HepG2 (cell line): ENCODE data around the gene EPN2. TPM values are rescaled to one million over a fixed set of nuclear protein-coding genes. Genes with fewer than 3 reads are reported as not detected.
A peak's percentile ranks its signal among the peaks of the same experiment; 100 is the strongest.

ENCODE experiments used
- DMTF1 ChIP-seq: sonication (generic); formaldehyde crosslinking; IDR thresholded peaks from 2 replicates; pipeline ENCODE4 v1.4.0; 2020; ENCODE audit warnings: mild to moderate bottlenecking, missing genetic modification reagents
- GATA4 ChIP-seq: sonication (generic); IDR thresholded peaks from 2 replicates; pipeline ENCODE4 v1.6.1; 2016; ENCODE audit warnings: antibody characterized with exemption, low read depth, borderline replicate concordance
- HHEX ChIP-seq: IDR thresholded peaks from 2 replicates; pipeline ENCODE4 v1.6.1; 2016; ENCODE audit warnings: control low read depth
- IKZF4 ChIP-seq: sonication (generic); formaldehyde crosslinking; IDR thresholded peaks from 2 replicates; pipeline ENCODE4 v1.5.1; 2020; ENCODE audit warnings: borderline replicate concordance, mild to moderate bottlenecking, low read depth, missing genetic modification reagents; ENCODE audit errors: not compliant biosample characterization
- KDM3A ChIP-seq: IDR thresholded peaks from 2 replicates; pipeline ENCODE4 v1.6.1; 2018; ENCODE audit warnings: low read depth, missing compliant biosample characterization
- MIER2 ChIP-seq: IDR thresholded peaks from 2 replicates; pipeline ENCODE4 v1.6.1; 2016; ENCODE audit warnings: missing biosample characterization, missing genetic modification reagents
- NCOA2 ChIP-seq: sonication (generic); formaldehyde crosslinking; IDR thresholded peaks from 2 replicates; pipeline ENCODE4 v1.8.0; 2022; ENCODE audit warnings: inconsistent platforms
- RBAK ChIP-seq: sonication (generic); formaldehyde crosslinking; IDR thresholded peaks from 2 replicates; pipeline ENCODE4 v1.5.1; 2020; ENCODE audit warnings: mild to moderate bottlenecking, missing genetic modification reagents
- ZKSCAN8 ChIP-seq: IDR thresholded peaks from 2 replicates; pipeline ENCODE4 v1.6.1; 2016; ENCODE audit warnings: borderline replicate concordance, missing genetic modification reagents, missing compliant biosample characterization
- ZNF281 ChIP-seq: sonication (generic); formaldehyde crosslinking; IDR thresholded peaks from 2 replicates; pipeline ENCODE4 v1.4.0; 2020; ENCODE audit warnings: missing genetic modification reagents, borderline replicate concordance
- ZNF343 ChIP-seq: sonication (generic); formaldehyde crosslinking; IDR thresholded peaks from 2 replicates; pipeline ENCODE4 v1.4.0; 2020; ENCODE audit warnings: mild to moderate bottlenecking, missing genetic modification reagents
- ZNF747 ChIP-seq: sonication (generic); formaldehyde crosslinking; IDR thresholded peaks from 2 replicates; pipeline ENCODE4 v1.8.1; 2023; ENCODE audit warnings: missing genetic modification reagents, mild to moderate bottlenecking, borderline replicate concordance
- ZXDC ChIP-seq: sonication (generic); formaldehyde crosslinking; IDR thresholded peaks from 2 replicates; pipeline ENCODE4 v1.5.0; 2020; ENCODE audit warnings: mild to moderate bottlenecking, missing genetic modification reagents
- polyA plus RNA-seq, 8 experiments: library from polyadenylated mRNA; depleted of rRNA in 3 of 8; stranded (reverse) in 7 of 8; unstranded in 1 of 8; fragments of >200 nt; fragmentation: Illumina TruSeq in 4 of 8; extraction: Trizol in 4 of 8; gene quantifications; 2 replicates each; pipeline versions ENCODE4 v1.2.1 to v1.2.3, GENCODE V29; 2011 to 2016; ENCODE audit warnings: low read depth in 4 of 8, missing spikeins in 1 of 8, mixed read lengths in 1 of 8; ENCODE audit not compliant: insufficient read depth in 1 of 8
- total RNA-seq, 5 experiments: library from RNA; depleted of rRNA; stranded (reverse); fragments of >200 nt; fragmentation: Illumina TruSeq; extraction: Trizol; gene quantifications; 2 replicates each; pipeline ENCODE4 v1.2.3, GENCODE V29; 2016; ENCODE audit warnings: low read depth in 1 of 5
- TF ChIP-seq, protein P1 (sequence below): sonication (generic); formaldehyde crosslinking; IDR thresholded peaks from 2 replicates; pipeline ENCODE4 v1.5.1; 2020; ENCODE audit warnings: mild to moderate bottlenecking, missing genetic modification reagents, borderline replicate concordance

The EPN2 gene
- total and polyA plus RNA-seq, 2 of the 13 experiments (the other 11 are each of a cell fraction or from before 2014, with no cell fraction given) = 7.8 to 19.2 TPM

DNA sequence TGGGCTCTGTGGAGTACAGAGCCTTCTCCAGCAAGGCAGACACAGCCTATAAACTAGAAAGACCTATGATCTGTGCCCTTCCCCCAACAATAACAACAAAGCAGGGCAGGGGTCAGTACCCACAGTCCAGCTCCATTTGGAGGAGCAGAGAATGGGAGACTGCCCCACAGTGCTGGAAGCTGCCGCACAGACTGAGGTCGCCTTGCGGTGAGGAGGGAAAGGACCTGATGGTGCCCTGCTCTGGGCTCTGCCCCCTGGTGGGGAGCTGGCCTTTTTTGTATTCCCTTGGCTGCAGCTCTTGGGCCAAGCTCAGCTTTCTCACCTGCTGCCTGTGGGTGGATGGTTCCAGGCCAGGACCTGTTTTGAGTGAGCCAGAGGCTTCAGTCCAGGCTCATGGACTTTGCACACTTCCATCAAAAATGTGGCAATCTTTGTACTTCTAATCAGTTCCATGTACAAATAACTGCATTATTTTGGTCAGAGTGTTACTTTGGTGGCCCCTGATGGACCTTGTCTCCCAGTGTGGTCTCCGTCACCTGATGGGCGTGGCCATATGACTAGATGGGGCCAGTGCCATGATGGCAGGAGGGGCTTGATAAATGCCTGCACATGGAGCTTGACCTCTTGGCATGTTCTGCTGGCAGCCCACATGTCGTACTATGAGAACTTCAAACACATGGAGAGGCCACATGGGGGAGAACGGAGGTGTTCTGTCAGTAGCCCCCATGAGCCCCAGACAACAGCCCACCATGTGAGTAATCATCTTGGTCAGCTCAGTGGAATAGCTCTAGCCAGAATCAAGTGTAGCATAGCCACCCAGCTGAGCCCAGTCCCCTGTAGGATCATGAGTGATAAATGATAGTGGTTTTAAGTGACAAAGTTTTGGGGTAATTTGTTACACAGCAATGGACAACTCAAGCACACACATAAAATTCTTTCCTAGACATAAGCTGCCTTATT is 101.1 kb downstream of the EPN2 start (continued):
- TF ChIP-seq ZNF343 (CRISPR knock-in tag) = 0 out of 2 replicates have a peak, but pooled peaks have one; percentile 1
- TF ChIP-seq KDM3A (CRISPR knock-in tag) = 0 out of 2 replicates have a peak, but pooled peaks have one; percentile 42
- peak; percentile 59; the same call in 1 of the 2 replicates for TF ChIP-seq ZNF747 (CRISPR knock-in tag)
- TF ChIP-seq DMTF1 (CRISPR knock-in tag) = no peak
- peak; percentile 76 for TF ChIP-seq MIER2
- TF ChIP-seq RBAK (CRISPR knock-in tag) = peak; percentile 75
- TF ChIP-seq, protein P1, sequence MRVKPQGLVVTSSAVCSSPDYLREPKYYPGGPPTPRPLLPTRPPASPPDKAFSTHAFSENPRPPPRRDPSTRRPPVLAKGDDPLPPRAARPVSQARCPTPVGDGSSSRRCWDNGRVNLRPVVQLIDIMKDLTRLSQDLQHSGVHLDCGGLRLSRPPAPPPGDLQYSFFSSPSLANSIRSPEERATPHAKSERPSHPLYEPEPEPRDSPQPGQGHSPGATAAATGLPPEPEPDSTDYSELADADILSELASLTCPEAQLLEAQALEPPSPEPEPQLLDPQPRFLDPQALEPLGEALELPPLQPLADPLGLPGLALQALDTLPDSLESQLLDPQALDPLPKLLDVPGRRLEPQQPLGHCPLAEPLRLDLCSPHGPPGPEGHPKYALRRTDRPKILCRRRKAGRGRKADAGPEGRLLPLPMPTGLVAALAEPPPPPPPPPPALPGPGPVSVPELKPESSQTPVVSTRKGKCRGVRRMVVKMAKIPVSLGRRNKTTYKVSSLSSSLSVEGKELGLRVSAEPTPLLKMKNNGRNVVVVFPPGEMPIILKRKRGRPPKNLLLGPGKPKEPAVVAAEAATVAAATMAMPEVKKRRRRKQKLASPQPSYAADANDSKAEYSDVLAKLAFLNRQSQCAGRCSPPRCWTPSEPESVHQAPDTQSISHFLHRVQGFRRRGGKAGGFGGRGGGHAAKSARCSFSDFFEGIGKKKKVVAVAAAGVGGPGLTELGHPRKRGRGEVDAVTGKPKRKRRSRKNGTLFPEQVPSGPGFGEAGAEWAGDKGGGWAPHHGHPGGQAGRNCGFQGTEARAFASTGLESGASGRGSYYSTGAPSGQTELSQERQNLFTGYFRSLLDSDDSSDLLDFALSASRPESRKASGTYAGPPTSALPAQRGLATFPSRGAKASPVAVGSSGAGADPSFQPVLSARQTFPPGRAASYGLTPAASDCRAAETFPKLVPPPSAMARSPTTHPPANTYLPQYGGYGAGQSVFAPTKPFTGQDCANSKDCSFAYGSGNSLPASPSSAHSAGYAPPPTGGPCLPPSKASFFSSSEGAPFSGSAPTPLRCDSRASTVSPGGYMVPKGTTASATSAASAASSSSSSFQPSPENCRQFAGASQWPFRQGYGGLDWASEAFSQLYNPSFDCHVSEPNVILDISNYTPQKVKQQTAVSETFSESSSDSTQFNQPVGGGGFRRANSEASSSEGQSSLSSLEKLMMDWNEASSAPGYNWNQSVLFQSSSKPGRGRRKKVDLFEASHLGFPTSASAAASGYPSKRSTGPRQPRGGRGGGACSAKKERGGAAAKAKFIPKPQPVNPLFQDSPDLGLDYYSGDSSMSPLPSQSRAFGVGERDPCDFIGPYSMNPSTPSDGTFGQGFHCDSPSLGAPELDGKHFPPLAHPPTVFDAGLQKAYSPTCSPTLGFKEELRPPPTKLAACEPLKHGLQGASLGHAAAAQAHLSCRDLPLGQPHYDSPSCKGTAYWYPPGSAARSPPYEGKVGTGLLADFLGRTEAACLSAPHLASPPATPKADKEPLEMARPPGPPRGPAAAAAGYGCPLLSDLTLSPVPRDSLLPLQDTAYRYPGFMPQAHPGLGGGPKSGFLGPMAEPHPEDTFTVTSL (CRISPR knock-in tag) = peak; percentile 66; the same call in 1 of the 2 replicates
- peak; percentile 82 for TF ChIP-seq NCOA2 (CRISPR knock-in tag)
- TF ChIP-seq IKZF4 (CRISPR knock-in tag) = no peak
- no peak for TF ChIP-seq ZKSCAN8 (CRISPR knock-in tag)
- TF ChIP-seq GATA4 = no peak
- no peak for TF ChIP-seq ZXDC (CRISPR knock-in tag)
- TF ChIP-seq ZNF281 (CRISPR knock-in tag) = peak; percentile 96
- TF ChIP-seq HHEX (CRISPR knock-in tag) = no peak; the same call in 1 of the 2 replicates
